ENCODE data around the gene FXYD4. TPM values are rescaled to one million over a fixed set of nuclear protein-coding genes. Genes with fewer than 3 reads are reported as not detected.

FXYD4 gene, protein sequence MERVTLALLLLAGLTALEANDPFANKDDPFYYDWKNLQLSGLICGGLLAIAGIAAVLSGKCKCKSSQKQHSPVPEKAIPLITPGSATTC
- not detected in 2 replicates for total RNA-seq

DNA sequence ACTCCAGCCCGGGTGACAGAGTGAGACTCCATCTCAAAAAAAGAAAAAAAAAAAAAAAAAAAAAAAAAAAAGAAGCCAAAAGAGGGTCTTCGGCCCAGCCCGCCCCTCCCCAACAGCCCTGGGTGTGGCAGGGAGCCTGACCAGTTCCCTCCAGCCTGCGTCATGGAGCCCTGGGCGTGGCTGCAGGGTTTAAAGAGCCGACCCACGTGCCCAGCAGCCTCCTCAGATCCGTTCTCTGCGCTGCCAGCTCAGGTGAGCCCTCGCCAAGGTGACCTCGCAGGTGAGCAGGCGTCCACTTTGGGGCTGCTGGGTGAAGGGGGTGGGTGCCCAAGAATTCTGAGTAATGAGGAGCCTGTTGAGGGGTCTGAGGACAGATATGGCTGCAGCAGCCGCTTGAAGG, at the start of gene FXYD4:
Gene FXYD4, plus strand, starts transcription at position 219 of the 400 bp plus-strand sequence. CDS start 2,111 bp downstream, outside the sequence.

DNA sequence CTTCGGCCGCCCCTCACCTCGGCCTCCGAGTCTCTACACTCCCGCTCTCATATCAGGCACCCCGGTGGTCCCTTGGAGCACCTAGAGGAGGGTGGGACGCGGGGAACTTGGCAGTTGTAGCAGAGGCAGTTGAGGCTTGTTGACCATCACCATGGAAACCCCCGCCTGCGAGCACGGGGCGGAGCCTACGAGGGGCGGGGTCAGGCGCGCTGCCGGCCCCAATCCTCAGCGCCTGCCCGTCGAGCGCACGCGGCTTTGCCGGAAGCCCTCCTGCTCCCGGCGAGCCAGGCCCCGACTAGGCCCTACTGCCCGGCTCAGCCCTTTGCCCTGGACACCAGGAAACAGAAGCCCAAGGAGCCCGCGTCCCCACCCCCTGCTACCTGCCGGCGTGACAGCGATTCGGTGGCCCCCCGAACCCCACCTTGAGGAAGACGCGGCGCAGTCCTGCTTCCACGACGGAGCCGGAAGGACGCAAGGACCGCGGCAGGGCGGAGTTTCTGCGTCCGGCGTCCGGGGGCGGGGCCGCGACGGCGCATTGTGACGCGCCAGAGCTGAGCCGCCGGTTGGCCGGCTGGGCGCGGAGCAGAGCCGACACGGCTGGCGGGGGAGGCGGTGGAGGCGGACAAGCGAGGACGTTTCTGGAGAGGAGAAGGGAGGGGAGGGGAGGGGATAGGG, 37.4 kb downstream of the FXYD4 start, which contains the start of gene HNRNPF:
Gene HNRNPF, minus strand, starts transcription at position 477 of the 675 bp plus-strand sequence. CDS start 21,302 bp downstream, outside the sequence.

Small RNA genes within 50 kb of the gene (small RNA-seq; reads per million reads assigned to genes)
- gene RNU6ATAC11P (ENCODE audit: low replicate concordance) (not detected), gene SNORD3J (ENCODE audit: low replicate concordance) (not detected)

Other genes with a start within 250 kb of the FXYD4 start
- gene CSGALNACT2, start 233.2 kb upstream of the FXYD4 start, total RNA-seq, result 30.1 and 33.0 TPM in 2 replicates
- gene RASGEF1A, start 104.6 kb upstream of the FXYD4 start, total RNA-seq, result under 0.01 and 0.44 TPM in 2 replicates
- gene HNRNPF, start 37.5 kb downstream of the FXYD4 start, total RNA-seq, result 152 and 216 TPM in 2 replicates
- 2.6 and 3.9 TPM in 2 replicates for gene ZNF487, start 65.5 kb downstream of the FXYD4 start, total RNA-seq
- 4.4 and 6.0 TPM in 2 replicates for gene ZNF239, start 203.0 kb downstream of the FXYD4 start, total RNA-seq
- 1.1 and 2.6 TPM in 2 replicates for gene ZNF485, start 234.8 kb downstream of the FXYD4 start, total RNA-seq

Data from placental pericyte (primary cell).